Smooth muscle cell (in vitro differentiated cells): ENCODE data around the gene TYRP1. TPM values are rescaled to one million over a fixed set of nuclear protein-coding genes. Genes with fewer than 3 reads are reported as not detected.

Experiments
- DNase-seq: peaks from one replicate; lab custom pipeline; 2025; ENCODE audit not compliant: unreplicated experiment; lab: John Stamatoyannopoulos, UW
- H2AFZ ChIP-seq: fragments of 200-600 bp; sonication (generic); 2 replicates; pipeline ENCODE4 v1.6.0; 2016; ENCODE audit warnings: antibody characterized with exemption, low read depth, mild to moderate bottlenecking
- H3F3A ChIP-seq: fragments of 200-600 bp; sonication (generic); 2 replicates; pipeline ENCODE4 v1.6.0; 2017; ENCODE audit warnings: antibody characterized with exemption, low read depth
- H3K27ac ChIP-seq: fragments of 200-600 bp; sonication (generic); 2 replicates; pipeline ENCODE4 v1.5.1; 2016; ENCODE audit warnings: low read depth, mild to moderate bottlenecking
- H3K27me3 ChIP-seq: fragments of 200-600 bp; sonication (generic); 2 replicates; pipeline ENCODE4 v1.6.1; 2016; ENCODE audit warnings: low read depth, mild to moderate bottlenecking
- H3K36me3 ChIP-seq: fragments of 200-600 bp; sonication (generic); 2 replicates; pipeline ENCODE4 v1.5.1; 2016; ENCODE audit warnings: low read depth
- H3K4me1 ChIP-seq: fragments of 200-600 bp; sonication (generic); 2 replicates; pipeline ENCODE4 v1.5.1; 2016; ENCODE audit warnings: low read depth
- H3K4me2 ChIP-seq: fragments of 200-600 bp; sonication (generic); 2 replicates; pipeline ENCODE4 v1.6.0; 2016; ENCODE audit warnings: mild to moderate bottlenecking
- H3K4me3 ChIP-seq: fragments of 200-600 bp; sonication (generic); 2 replicates; pipeline ENCODE4 v1.5.1; 2016; ENCODE audit warnings: mild to moderate bottlenecking
- H3K79me2 ChIP-seq: fragments of 200-600 bp; sonication (generic); 2 replicates; pipeline ENCODE4 v1.6.0; 2016; ENCODE audit warnings: low read depth, mild to moderate bottlenecking
- H3K9ac ChIP-seq: fragments of 200-600 bp; sonication (generic); 2 replicates; pipeline ENCODE4 v1.6.0; 2016; ENCODE audit warnings: low read depth
- H3K9me3 ChIP-seq: fragments of 200-600 bp; sonication (generic); replicated peaks from 2 replicates; pipeline ENCODE4 v1.5.1; 2016; ENCODE audit warnings: low read depth
- H4K20me1 ChIP-seq: fragments of 200-600 bp; sonication (generic); 2 replicates; pipeline ENCODE4 v1.6.0; 2016; ENCODE audit warnings: low read depth
- CTCF ChIP-seq: fragments of 200-600 bp; sonication (generic); IDR thresholded peaks from 2 replicates; pipeline ENCODE4 v1.5.1; 2017; ENCODE audit warnings: borderline replicate concordance, mild to moderate bottlenecking, antibody characterized with exemption; ENCODE audit not compliant: insufficient read depth, poor library complexity, severe bottlenecking
- WGBS: methylation state at CpG from one replicate; pipeline ENCODE4 v1.1.7; 2016; ENCODE audit warnings: low lambda C conversion rate; 5-methylcytosine and 5-hydroxymethylcytosine counted together
- polyA plus RNA-seq: library from polyadenylated mRNA; unstranded; fragments of >200 nt; fragmentation: Nextera tagmentation; extraction: Ambion mirVana; gene quantifications from 2 replicates; pipeline ENCODE4 v1.2.1, GENCODE V29; 2016
- total RNA-seq: library from RNA; depleted of rRNA; stranded (reverse); fragments of >200 nt; gene quantifications from 2 replicates; pipeline ENCODE4 v1.2.3, GENCODE V29; 2014

Gene TYRP1
- total and polyA plus RNA-seq, 2 experiments from 2014 or later: 0.41 to 0.76 TPM

- Histone ChIP-seq H3K9ac (no peak overlapping the region), H4K20me1 (no peaks in the 10 kb centered on the region), H3K79me2 (no peaks in the 10 kb centered on the region), H3K36me3 (no peaks in the 10 kb centered on the region), H3K4me3 (no peak overlapping the region), H2AFZ (no peak overlapping the region), H3K4me2 (no peak overlapping the region), H3F3A (peaks cover 5% of the 10 kb centered on the region), H3K27me3 (no peaks in the 10 kb centered on the region), H3K9me3 (no peaks in the 10 kb centered on the region), H3K27ac (no peak overlapping the region), H3K4me1 (peaks cover 18% of the 10 kb centered on the region)
- TF ChIP-seq CTCF: no peak
- 37% methylated on average over 3 of the region's 3 CpGs for WGBS
- DNase-seq: no peak
Observed at GRCh38 chr9:12720551-12720950, 27.4 kb downstream of the TYRP1 start.

- Histone ChIP-seq H3K36me3 (no peaks in the 10 kb centered on the region), H2AFZ (peak overlapping the region; percentile 33), H3K4me3 (no peak overlapping the region), H3F3A (peaks cover 5% of the 10 kb centered on the region), H3K4me1 (peaks cover 18% of the 10 kb centered on the region), H4K20me1 (no peaks in the 10 kb centered on the region), H3K27me3 (no peaks in the 10 kb centered on the region), H3K9me3 (no peaks in the 10 kb centered on the region), H3K4me2 (no peak overlapping the region), H3K79me2 (no peaks in the 10 kb centered on the region), H3K27ac (no peak overlapping the region), H3K9ac (no peak overlapping the region)
- DNase-seq: no peak
- WGBS: 75% methylated on average over 2 of the region's 2 CpGs
- no peak for TF ChIP-seq CTCF
Observed at GRCh38 chr9:12722131-12722530, 28.9 kb downstream of the TYRP1 start.

GRCh38 chr9:12723409-12724028 lies 30.3 kb downstream of the TYRP1 start:
- Histone ChIP-seq H2AFZ (peak overlapping the region; percentile 56), H3K27me3 (no peaks in the 10 kb centered on the region), H3K4me1 (peaks cover 8% of the 10 kb centered on the region), H3F3A (peaks cover 5% of the 10 kb centered on the region), H3K9me3 (no peaks in the 10 kb centered on the region), H3K36me3 (no peaks in the 10 kb centered on the region), H3K4me3 (no peak overlapping the region), H3K27ac (no peak overlapping the region), H4K20me1 (no peaks in the 10 kb centered on the region), H3K4me2 (no peak overlapping the region), H3K9ac (no peak overlapping the region), H3K79me2 (no peaks in the 10 kb centered on the region)
- WGBS: 41% methylated on average over 5 of the region's 5 CpGs
- DNase-seq: no peak
- TF ChIP-seq CTCF: peak; percentile 48

GRCh38 chr9:12726795-12727194 lies 33.6 kb downstream of the TYRP1 start:
- Histone ChIP-seq H3K4me3 (no peak overlapping the region), H3K4me1 (no peaks in the 10 kb centered on the region), H3K9ac (no peak overlapping the region), H3K9me3 (no peaks in the 10 kb centered on the region), H2AFZ (no peak overlapping the region), H3K27ac (no peak overlapping the region), H3K36me3 (no peaks in the 10 kb centered on the region), H3K4me2 (no peak overlapping the region), H3K27me3 (no peaks in the 10 kb centered on the region), H3F3A (no peaks in the 10 kb centered on the region), H4K20me1 (no peaks in the 10 kb centered on the region), H3K79me2 (no peaks in the 10 kb centered on the region)
- no peak for TF ChIP-seq CTCF
- DNase-seq: no peak
- WGBS: 89% methylated on average over 2 of the region's 2 CpGs
